Small intestine (tissue), 7 donors: ENCODE results near the gene CPT1C. TPM values are rescaled to one million over a fixed set of nuclear protein-coding genes. Genes with fewer than 3 reads are reported as not detected.

Experiments
- DNase-seq, 2 donors: peaks; one replicate each; pipeline versions ENCODE4 v3.0.0 to v3.0.0-alpha.2; 2013
- FAIRE-seq: peaks from 2 replicates; lab custom pipeline; 2012; peaks lifted over from hg19 to GRCh38; lab: Jason Lieb, UNC
- H3K27ac ChIP-seq, 3 donors: one replicate each; pipeline ENCODE4 v1.5.1; 2013; ENCODE audit warnings: low read length in 2 of 3, mild to moderate bottlenecking in 2 of 3, control low read depth in 1 of 3, inconsistent platforms in 1 of 3, low read depth in 1 of 3, moderate library complexity in 1 of 3
- H3K27me3 ChIP-seq, 3 donors: one replicate each; pipeline ENCODE4 v1.6.1; 2013; ENCODE audit warnings: low read length in 3 of 3, inconsistent platforms in 1 of 3; ENCODE audit not compliant: control insufficient read depth in 3 of 3, insufficient read depth in 3 of 3
- H3K36me3 ChIP-seq, 3 donors: one replicate each; pipeline ENCODE4 v1.6.1; 2013; ENCODE audit warnings: low read length in 3 of 3, inconsistent platforms in 1 of 3, low read depth in 1 of 3, mild to moderate bottlenecking in 1 of 3, moderate library complexity in 1 of 3; ENCODE audit not compliant: control insufficient read depth in 3 of 3, insufficient read depth in 2 of 3
- H3K4me1 ChIP-seq, 3 donors: one replicate each; pipeline ENCODE4 v1.6.1; 2013; ENCODE audit warnings: low read length in 2 of 3, inconsistent platforms in 1 of 3, low read depth in 1 of 3, mild to moderate bottlenecking in 1 of 3, moderate library complexity in 1 of 3; ENCODE audit not compliant: control insufficient read depth in 3 of 3, insufficient read depth in 2 of 3
- H3K4me3 ChIP-seq, 3 donors: one replicate each; pipeline ENCODE4 v1.5.1; 2013; ENCODE audit warnings: low read length in 3 of 3, control low read depth in 1 of 3, inconsistent platforms in 1 of 3, low read depth in 1 of 3, mild to moderate bottlenecking in 1 of 3, moderate library complexity in 1 of 3
- H3K9me3 ChIP-seq, 2 donors: one replicate each; pipeline ENCODE4 v1.6.1; 2013; ENCODE audit warnings: low read depth in 1 of 2, low read length in 1 of 2; ENCODE audit not compliant: control insufficient read depth in 2 of 2, insufficient read depth in 1 of 2
- WGBS, 3 donors: extraction: QIAGEN DNeasy Blood & Tissue Kit; methylation state at CpG; one replicate each; pipeline ENCODE4 v1.1.7; 2013; 5-methylcytosine and 5-hydroxymethylcytosine counted together
- polyA plus RNA-seq, 4 donors: library from polyadenylated mRNA; stranded (reverse) in 3 of 4; unstranded in 1 of 4; fragments of 200-250 nt in 3 of 4; fragments of 120-200 nt in 1 of 4; gene quantifications; one replicate each; pipeline versions ENCODE4 v1.2.1 to v1.2.3, GENCODE V29; 2013
- donor health status: healthy with polysubstance abuse.
- donor health status: control.
- donor health status: control.
- donor health status: Bipolar disorder and iron deficiency.
- donor health status: healthy.

The CPT1C gene
- polyA plus RNA-seq, 4 donors: 1.9 to 4.5 TPM; not detected in 2

GRCh38 chr19:49755956-49756355 lies 65.0 kb downstream of the CPT1C start:
- no peak for FAIRE-seq
- WGBS, 3 donors: 88 to 91% (median 89%) methylated on average over 3 of the region's 3 CpGs

DNA sequence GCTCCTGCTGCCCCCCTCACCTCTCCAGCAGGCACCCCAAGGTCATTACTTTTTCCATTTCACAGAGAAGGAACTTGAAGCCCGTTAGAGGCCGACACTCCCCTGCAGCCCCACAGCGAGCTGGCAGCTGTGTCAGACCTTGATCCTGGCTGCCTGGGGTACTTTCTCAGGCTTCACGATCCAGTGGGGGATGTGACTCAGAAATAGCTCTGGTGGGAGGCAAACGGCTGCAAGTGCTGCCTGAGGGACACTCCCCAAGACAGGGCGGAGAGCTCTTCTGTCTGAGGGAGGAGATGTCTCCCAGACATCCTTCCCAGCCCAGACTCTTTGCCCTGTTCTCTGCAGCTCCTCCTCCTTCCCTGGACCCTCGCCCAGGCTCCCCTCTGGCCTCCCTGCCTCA lies 67.4 kb downstream of the CPT1C start:
- Histone ChIP-seq H3K27ac (no peak overlapping the region), H3K4me3 (no peak overlapping the region), H3K27me3 (peaks cover 0 to 4% (median 0%) of the 10 kb centered on the region in 3 donors), H3K9me3 (peaks cover 0 to 11% of the 10 kb centered on the region in 2 donors), H3K36me3 (no peaks in the 10 kb centered on the region), H3K4me1 (no peaks in the 10 kb centered on the region)
- DNase-seq (no peak), FAIRE-seq (no peak)
- 10 to 31% (median 25%) methylated on average over 7 of the region's 7 CpGs for WGBS, 3 donors

More at GRCh38 chr19:49755956-49756355, 65.0 kb downstream of the CPT1C start:
- H3K4me1 ChIP-seq: no peaks in the 10 kb centered on the region
- peaks cover 0 to 11% of the 10 kb centered on the region in 2 donors for H3K9me3 ChIP-seq
- H3K4me3 ChIP-seq: no peak overlapping the region
- H3K36me3 ChIP-seq: no peaks in the 10 kb centered on the region
- peaks cover 0 to 4% (median 0%) of the 10 kb centered on the region in 3 donors for H3K27me3 ChIP-seq
- no peak for DNase-seq
- H3K27ac ChIP-seq: no peak overlapping the region

GRCh38 chr19:49761249-49761624 lies 70.3 kb downstream of the CPT1C start:
- WGBS, 3 donors: 92 to 100% (median 95%) methylated on average over 1 of the region's 1 CpG
- peak overlapping the region in 1 of 3 donors; percentile 21 for H3K27ac ChIP-seq
- no peak for FAIRE-seq

GRCh38 chr19:49761625-49762311 lies 70.9 kb downstream of the CPT1C start:
- DNase-seq (no peak), FAIRE-seq (no peak)
- Histone ChIP-seq H3K27me3 (peaks cover 0 to 4% (median 0%) of the 10 kb centered on the region in 3 donors), H3K36me3 (no peaks in the 10 kb centered on the region), H3K9me3 (no peaks in the 10 kb centered on the region), H3K4me3 (no peak overlapping the region), H3K27ac (peak overlapping the region in 1 of 3 donors; percentile 21), H3K4me1 (peaks cover 0 to 9% (median 0%) of the 10 kb centered on the region in 3 donors)
- WGBS, 3 donors: 65 to 81% (median 73%) methylated on average over 16 of the region's 16 CpGs

More at GRCh38 chr19:49761249-49761624, 70.3 kb downstream of the CPT1C start:
- no peak overlapping the region for H3K4me3 ChIP-seq
- peaks cover 0 to 9% (median 0%) of the 10 kb centered on the region in 3 donors for H3K4me1 ChIP-seq
- no peak for DNase-seq
- H3K9me3 ChIP-seq: peaks cover 0 to under 1% of the 10 kb centered on the region in 2 donors
- H3K36me3 ChIP-seq: no peaks in the 10 kb centered on the region
- peaks cover 0 to 4% (median 0%) of the 10 kb centered on the region in 3 donors for H3K27me3 ChIP-seq

DNA sequence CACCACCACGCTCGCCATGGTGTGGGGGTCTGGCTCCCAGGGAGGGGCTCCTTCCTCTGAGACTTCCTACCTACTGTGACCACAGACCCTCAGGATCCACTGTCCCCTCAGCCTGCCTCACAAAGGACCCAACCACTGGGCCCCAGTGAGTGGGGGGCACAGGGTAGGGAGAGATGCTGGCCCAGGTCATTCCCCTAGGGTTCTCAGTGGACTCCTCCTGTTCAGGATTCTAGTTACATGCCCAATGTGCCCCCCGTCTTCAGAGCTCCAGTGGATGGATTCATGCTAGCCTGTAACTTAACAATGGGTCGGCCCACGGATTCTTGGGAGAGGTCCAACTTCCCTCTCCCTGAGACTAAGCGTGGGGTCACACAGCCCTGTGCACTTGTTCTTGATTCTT lies 72.3 kb downstream of the CPT1C start, which contains the start of gene TSKS:
TSKS (minus strand) TSS at position 77 of the 400 bp plus-strand sequence; CDS start at position 18, 59 bp downstream.
- Histone ChIP-seq H3K27ac (no peak within 1 kb of the TSS), H3K36me3 (no peaks in the 10 kb centered on the region), H3K4me3 (no peak within 1 kb of the TSS), H3K27me3 (peaks cover 0 to 4% (median 0%) of the 10 kb centered on the region in 3 donors), H3K4me1 (peaks cover 2 to 17% (median 5%) of the 10 kb centered on the region in 3 donors), H3K9me3 (no peaks in the 10 kb centered on the region)
- no peak for DNase-seq
- no peak for FAIRE-seq
- WGBS, 3 donors: 78 to 82% (median 79%) methylated on average over 6 of the region's 6 CpGs

Other genes starting within 250 kb of the CPT1C start
- gene SLC17A7, start 249.6 kb upstream of the CPT1C start, polyA plus RNA-seq: 1 to 10 TPM in 1 of 4 donors, under 1 TPM in 3; 0.09 to 1.1 (median 0.25) TPM
- 100 to 1,000 TPM in 1 of 4 donors, 10 to 100 TPM in 3; 81.1 to 115 (median 89.6) TPM for gene PIH1D1, start 239.3 kb upstream of the CPT1C start, polyA plus RNA-seq
- 100 to 1,000 TPM in 2 of 4 donors, 10 to 100 TPM in 2; 26.3 to 130 (median 83.6) TPM for gene ALDH16A1, start 237.9 kb upstream of the CPT1C start, polyA plus RNA-seq
- 1 to 10 TPM; 4.9 to 10.0 (median 8.2) TPM for gene FLT3LG, start 216.9 kb upstream of the CPT1C start, polyA plus RNA-seq
- gene RPL13A, start 203.5 kb upstream of the CPT1C start, polyA plus RNA-seq: 1,000 to 10,000 TPM; 2,350 to 5,026 (median 3,831) TPM
- 1,000 to 10,000 TPM; 2,854 to 5,067 (median 4,011) TPM for gene RPS11, start 194.7 kb upstream of the CPT1C start, polyA plus RNA-seq
- gene FCGRT, start 178.5 kb upstream of the CPT1C start, polyA plus RNA-seq: 100 to 1,000 TPM; 354 to 583 (median 513) TPM
- 100 to 1,000 TPM in 2 of 4 donors, 10 to 100 TPM in 2; 38.0 to 687 (median 248) TPM for gene RCN3, start 163.1 kb upstream of the CPT1C start, polyA plus RNA-seq
- gene NOSIP, start 110.6 kb upstream of the CPT1C start, polyA plus RNA-seq: 100 to 1,000 TPM in 3 of 4 donors, 10 to 100 TPM in 1; 51.8 to 181 (median 134) TPM
- gene PRRG2, start 109.8 kb upstream of the CPT1C start, polyA plus RNA-seq: 10 to 100 TPM; 14.2 to 23.7 (median 18.0) TPM
- gene PRR12, start 99.9 kb upstream of the CPT1C start, polyA plus RNA-seq: 10 to 100 TPM in 2 of 4 donors, 1 to 10 TPM in 2; 2.4 to 18.4 (median 8.0) TPM
- gene RRAS, start 51.0 kb upstream of the CPT1C start, polyA plus RNA-seq: 100 to 1,000 TPM in 2 of 4 donors, 10 to 100 TPM in 2; 30.6 to 105 (median 85.5) TPM
- 10 to 100 TPM; 10.5 to 36.2 (median 19.8) TPM for gene SCAF1, start 48.9 kb upstream of the CPT1C start, polyA plus RNA-seq
- gene IRF3, start 25.3 kb upstream of the CPT1C start, polyA plus RNA-seq: 100 to 1,000 TPM in 2 of 4 donors, 10 to 100 TPM in 2; 92.1 to 255 (median 119) TPM
- 10 to 100 TPM; 11.2 to 36.6 (median 17.1) TPM for gene BCL2L12, start 25.2 kb upstream of the CPT1C start, polyA plus RNA-seq
- 100 to 1,000 TPM in 2 of 4 donors, 10 to 100 TPM in 2; 56.8 to 194 (median 94.7) TPM for gene PRMT1, start 13.8 kb upstream of the CPT1C start, polyA plus RNA-seq
- gene ADM5, start 1.5 kb upstream of the CPT1C start, polyA plus RNA-seq: 1 to 10 TPM in 1 of 4 donors, under 1 TPM in 2, not detected in 1; 0.27 to 2.7 (median 0.84) TPM
- under 1 TPM in 3 of 4 donors, not detected in 1; 0.07 to 0.54 (median 0.28) TPM for gene TSKS, start 72.2 kb downstream of the CPT1C start, polyA plus RNA-seq
- gene AP2A1, start 75.9 kb downstream of the CPT1C start, polyA plus RNA-seq: 10 to 100 TPM; 34.7 to 58.8 (median 53.6) TPM
- gene FUZ, start 122.2 kb downstream of the CPT1C start, polyA plus RNA-seq: 10 to 100 TPM in 2 of 4 donors, 1 to 10 TPM in 2; 4.1 to 21.0 (median 10.0) TPM
- gene MED25, start 127.2 kb downstream of the CPT1C start, polyA plus RNA-seq: 10 to 100 TPM; 26.7 to 58.7 (median 41.2) TPM
- 100 to 1,000 TPM in 2 of 4 donors, 10 to 100 TPM in 2; 71.4 to 137 (median 88.0) TPM for gene PTOV1, start 160.0 kb downstream of the CPT1C start, polyA plus RNA-seq
- 10 to 100 TPM; 45.9 to 57.0 (median 49.7) TPM for gene PNKP, start 176.5 kb downstream of the CPT1C start, polyA plus RNA-seq
- gene AKT1S1, start 186.2 kb downstream of the CPT1C start, polyA plus RNA-seq: 10 to 100 TPM; 30.6 to 54.9 (median 37.5) TPM
- 10 to 100 TPM; 23.6 to 52.6 (median 36.4) TPM for gene TBC1D17, start 186.6 kb downstream of the CPT1C start, polyA plus RNA-seq
- gene IL4I1, start 205.8 kb downstream of the CPT1C start, polyA plus RNA-seq: 1 to 10 TPM in 3 of 4 donors, not detected in 1; 1.0 to 3.8 (median 1.3) TPM
- gene ATF5, start 238.1 kb downstream of the CPT1C start, polyA plus RNA-seq: 10 to 100 TPM; 40.2 to 51.7 (median 46.6) TPM
- 10 to 100 TPM; 20.5 to 44.0 (median 27.9) TPM for gene NUP62, start 238.4 kb downstream of the CPT1C start, polyA plus RNA-seq